MM.1S (cell line): ENCODE results near the gene SREBF1.

Experiments used
- DNase-seq: peaks from one replicate; pipeline ENCODE4 v3.0.0-alpha.2; 2015
- H2AFZ ChIP-seq: fragments of 300-600 bp; sonication (generic); 2 replicates; pipeline ENCODE4 v1.6.0; 2016; ENCODE audit warnings: antibody characterized with exemption, low read length
- H3F3A ChIP-seq: fragments of 300-600 bp; sonication (generic); 2 replicates; pipeline ENCODE4 v1.6.1; 2016; ENCODE audit warnings: mild to moderate bottlenecking, antibody characterized with exemption, low read length, moderate library complexity, mixed read lengths; ENCODE audit not compliant: insufficient read depth
- H3K27ac ChIP-seq: fragments of 300-600 bp; sonication (generic); 2 replicates; pipeline ENCODE4 v1.5.1; 2016; ENCODE audit warnings: mild to moderate bottlenecking, low read length
- H3K27me3 ChIP-seq: fragments of 300-600 bp; sonication (generic); replicated peaks from 2 replicates; pipeline ENCODE4 v1.6.0; 2016; ENCODE audit warnings: low read length; ENCODE audit not compliant: insufficient read depth
- H3K36me3 ChIP-seq: fragments of 300-600 bp; sonication (generic); replicated peaks from 2 replicates; pipeline ENCODE4 v1.6.1; 2016; ENCODE audit warnings: mild to moderate bottlenecking, low read length, mixed read lengths; ENCODE audit not compliant: insufficient read depth
- H3K4me1 ChIP-seq: fragments of 300-600 bp; sonication (generic); 2 replicates; pipeline ENCODE4 v1.6.1; 2016; ENCODE audit warnings: low read length, mixed read lengths
- H3K4me2 ChIP-seq: fragments of 300-600 bp; sonication (generic); 2 replicates; pipeline ENCODE4 v1.6.0; 2016; ENCODE audit warnings: low read depth, low read length
- H3K4me3 ChIP-seq: fragments of 300-600 bp; sonication (generic); 2 replicates; pipeline ENCODE4 v1.5.1; 2016; ENCODE audit warnings: low read length, mixed read lengths
- H3K79me2 ChIP-seq: fragments of 300-600 bp; sonication (generic); 2 replicates; pipeline ENCODE4 v1.6.1; 2016; ENCODE audit warnings: mixed run types, low read length, mixed read lengths
- H3K9ac ChIP-seq: fragments of 300-600 bp; sonication (generic); 2 replicates; pipeline ENCODE4 v1.6.1; 2016; ENCODE audit warnings: low read length, mixed read lengths
- H3K9me2 ChIP-seq: fragments of 300-600 bp; sonication (generic); replicated peaks from 2 replicates; pipeline ENCODE4 v1.6.1; 2016; ENCODE audit warnings: mild to moderate bottlenecking, low read length, mixed read lengths; ENCODE audit not compliant: insufficient read depth
- H3K9me3 ChIP-seq: fragments of 300-600 bp; sonication (generic); replicated peaks from 2 replicates; pipeline ENCODE4 v1.6.1; 2016; ENCODE audit warnings: mild to moderate bottlenecking, low read length, mixed read lengths; ENCODE audit not compliant: insufficient read depth
- H4K20me1 ChIP-seq: fragments of 300-600 bp; sonication (generic); 2 replicates; pipeline ENCODE4 v1.6.1; 2016; ENCODE audit warnings: mild to moderate bottlenecking, low read length, moderate library complexity, mixed read lengths; ENCODE audit not compliant: insufficient read depth
- CTCF ChIP-seq: fragments of 300-600 bp; sonication (generic); IDR thresholded peaks from 2 replicates; pipeline ENCODE4 v1.5.1; 2016; ENCODE audit warnings: antibody characterized with exemption, low read length, mixed read lengths
- EZH2 ChIP-seq: fragments of 300-600 bp; sonication (generic); optimal IDR thresholded peaks from 2 replicates; pipeline ENCODE3; 2017; ENCODE audit warnings: low read depth, mild to moderate bottlenecking, antibody characterized with exemption, low read length, mixed read lengths
- EZH2phosphoT487 ChIP-seq: fragments of 300-600 bp; sonication (generic); IDR thresholded peaks from 2 replicates; pipeline ENCODE4 v1.6.1; 2018; ENCODE audit warnings: antibody characterized with exemption, low read length

The SREBF1 gene

GRCh38 chr17:17816240-17816814, 20.5 kb downstream of the SREBF1 start:
- H3F3A ChIP-seq = peaks cover 7% of the 10 kb centered on the region
- no peak overlapping the region for H3K4me3 ChIP-seq
- no peaks in the 10 kb centered on the region for H3K9me2 ChIP-seq
- TF ChIP-seq CTCF (no peak), EZH2phosphoT487 (no peak), EZH2 (no peak)
- no peak overlapping the region for H3K27ac ChIP-seq
- H2AFZ ChIP-seq = no peak overlapping the region
- H3K9me3 ChIP-seq = no peaks in the 10 kb centered on the region
- no peaks in the 10 kb centered on the region for H3K27me3 ChIP-seq
- DNase-seq = no peak
- H3K79me2 ChIP-seq = peaks cover 20% of the 10 kb centered on the region
- H4K20me1 ChIP-seq = no peaks in the 10 kb centered on the region; the same call in 1 of the 2 replicates
- no peak overlapping the region for H3K4me2 ChIP-seq
- peaks cover 5% of the 10 kb centered on the region for H3K36me3 ChIP-seq
- peaks cover 4% of the 10 kb centered on the region; the same call in 1 of the 2 replicates for H3K4me1 ChIP-seq
- no peak overlapping the region for H3K9ac ChIP-seq

GRCh38 chr17:17815436-17816200, 21.2 kb downstream of the SREBF1 start:
- no peak overlapping the region for H3K9ac ChIP-seq
- H3K79me2 ChIP-seq = peaks cover 13% of the 10 kb centered on the region
- DNase-seq = no peak
- TF ChIP-seq EZH2phosphoT487 = no peak
- TF ChIP-seq CTCF = no peak
- TF ChIP-seq EZH2 = no peak
- H2AFZ ChIP-seq = no peak overlapping the region
- H3F3A ChIP-seq = peaks cover 7% of the 10 kb centered on the region
- H3K4me2 ChIP-seq = no peak overlapping the region
- no peak overlapping the region for H3K4me3 ChIP-seq
- no peaks in the 10 kb centered on the region for H3K27me3 ChIP-seq
- H3K36me3 ChIP-seq = peaks cover 5% of the 10 kb centered on the region
- no peaks in the 10 kb centered on the region for H3K9me3 ChIP-seq
- no peak overlapping the region for H3K27ac ChIP-seq
- no peaks in the 10 kb centered on the region for H3K9me2 ChIP-seq
- H4K20me1 ChIP-seq = no peaks in the 10 kb centered on the region; the same call in 1 of the 2 replicates
- 0 out of 2 replicates have a peak, but pooled peaks cover 3% of the 10 kb centered on the region for H3K4me1 ChIP-seq

- Histone ChIP-seq H3K9me3 (no peaks in the 10 kb centered on the region), H3K4me2 (no peak overlapping the region), H3K4me1 (0 out of 2 replicates have a peak, but pooled peaks cover 1% of the 10 kb centered on the region), H3K27ac (no peak overlapping the region), H2AFZ (no peak overlapping the region), H3K79me2 (peaks cover 8% of the 10 kb centered on the region), H3K9ac (no peak overlapping the region), H4K20me1 (no peaks in the 10 kb centered on the region), H3K27me3 (no peaks in the 10 kb centered on the region), H3K4me3 (no peak overlapping the region), H3K36me3 (peaks cover 5% of the 10 kb centered on the region), H3F3A (peaks cover 7% of the 10 kb centered on the region), H3K9me2 (no peaks in the 10 kb centered on the region)
- DNase-seq = no peak
- TF ChIP-seq EZH2 = no peak
- TF ChIP-seq EZH2phosphoT487 = no peak
- no peak for TF ChIP-seq CTCF
Measured at GRCh38 chr17:17815062-17815406, 21.8 kb downstream of the SREBF1 start.
